Common myeloid progenitor, CD34-positive (primary cell): ENCODE measurements around the gene IFIT2.

Source experiments
- CTCF ChIA-PET: fragments of 350-600 bp; sonication (Branson Sonifier 250); formaldehyde crosslinking; loops from one replicate; lab custom pipeline; 2021; ENCODE audit warnings: antibody characterized with exemption; lab: Charles Lee
- POLR2A ChIA-PET: fragments of 350-600 bp; sonication (Branson Sonifier 250); formaldehyde crosslinking; loops from one replicate; lab custom pipeline; 2021; ENCODE audit warnings: antibody characterized with exemption; lab: Charles Lee
- DNase-seq, 3 donors: peaks; one replicate each; pipeline versions ENCODE4 v3.0.0 to v3.0.0-alpha.2; 2013
- H3K27ac ChIP-seq, 2 experiments: 1 replicate in 1 of 2; 2 replicates in 1 of 2; pipeline ENCODE4 v1.7.0; 2013; ENCODE audit warnings: inconsistent platforms in 2 of 2, low read length in 2 of 2, mild to moderate bottlenecking in 2 of 2, low read depth in 1 of 2, moderate library complexity in 1 of 2; ENCODE audit not compliant: severe bottlenecking in 2 of 2, insufficient read depth in 1 of 2, poor library complexity in 1 of 2
- H3K27me3 ChIP-seq, 5 experiments: replicated peaks in 2 of 5; 1 replicate in 3 of 5; 2 replicates in 2 of 5; pipeline versions ENCODE4 v1.6.1 to v1.7.0; 2013; ENCODE audit warnings: low read length in 4 of 5, mild to moderate bottlenecking in 2 of 5, moderate library complexity in 2 of 5, inconsistent platforms in 1 of 5; ENCODE audit not compliant: insufficient read depth in 5 of 5, control insufficient read depth in 4 of 5
- H3K36me3 ChIP-seq, 4 experiments: 1 replicate in 2 of 4; 2 replicates in 2 of 4; pipeline versions ENCODE4 v1.6.1 to v1.7.0; 2013; ENCODE audit warnings: low read length in 3 of 4, control low read depth in 1 of 4, mild to moderate bottlenecking in 1 of 4; ENCODE audit not compliant: control insufficient read depth in 4 of 4, insufficient read depth in 4 of 4
- H3K4me1 ChIP-seq, 4 experiments: 1 replicate in 3 of 4; 2 replicates in 1 of 4; pipeline versions ENCODE4 v1.6.1 to v1.7.1; 2013; ENCODE audit warnings: low read length in 3 of 4, mild to moderate bottlenecking in 3 of 4, control low read depth in 1 of 4, inconsistent platforms in 1 of 4, moderate library complexity in 1 of 4; ENCODE audit not compliant: control insufficient read depth in 4 of 4, insufficient read depth in 4 of 4; ENCODE audit errors: control extremely low read depth in 1 of 4
- H3K4me3 ChIP-seq, 7 experiments: 1 replicate in 4 of 7; 2 replicates in 3 of 7; pipeline versions ENCODE4 v1.5.1 to v1.7.0; 2013; ENCODE audit warnings: mild to moderate bottlenecking in 7 of 7, low read length in 6 of 7, moderate library complexity in 6 of 7, inconsistent platforms in 2 of 7, low read depth in 2 of 7, control low read depth in 1 of 7; ENCODE audit not compliant: insufficient read depth in 4 of 7, control insufficient read depth in 1 of 7; ENCODE audit errors: extremely low read depth in 1 of 7
- H3K9me3 ChIP-seq, 5 experiments: 1 replicate in 4 of 5; 2 replicates in 1 of 5; pipeline versions ENCODE4 v1.6.1 to v1.7.1; 2013; ENCODE audit warnings: low read length in 4 of 5, mild to moderate bottlenecking in 2 of 5, inconsistent platforms in 1 of 5, low read depth in 1 of 5, moderate library complexity in 1 of 5; ENCODE audit not compliant: control insufficient read depth in 4 of 5, insufficient read depth in 2 of 5; ENCODE audit errors: control extremely low read depth in 1 of 5
- WGBS: methylation state at CpG from one replicate; pipeline ENCODE4 v1.1.5; 2013; ENCODE audit not compliant: insufficient coverage; 5-methylcytosine and 5-hydroxymethylcytosine counted together

The IFIT2 gene

DNA sequence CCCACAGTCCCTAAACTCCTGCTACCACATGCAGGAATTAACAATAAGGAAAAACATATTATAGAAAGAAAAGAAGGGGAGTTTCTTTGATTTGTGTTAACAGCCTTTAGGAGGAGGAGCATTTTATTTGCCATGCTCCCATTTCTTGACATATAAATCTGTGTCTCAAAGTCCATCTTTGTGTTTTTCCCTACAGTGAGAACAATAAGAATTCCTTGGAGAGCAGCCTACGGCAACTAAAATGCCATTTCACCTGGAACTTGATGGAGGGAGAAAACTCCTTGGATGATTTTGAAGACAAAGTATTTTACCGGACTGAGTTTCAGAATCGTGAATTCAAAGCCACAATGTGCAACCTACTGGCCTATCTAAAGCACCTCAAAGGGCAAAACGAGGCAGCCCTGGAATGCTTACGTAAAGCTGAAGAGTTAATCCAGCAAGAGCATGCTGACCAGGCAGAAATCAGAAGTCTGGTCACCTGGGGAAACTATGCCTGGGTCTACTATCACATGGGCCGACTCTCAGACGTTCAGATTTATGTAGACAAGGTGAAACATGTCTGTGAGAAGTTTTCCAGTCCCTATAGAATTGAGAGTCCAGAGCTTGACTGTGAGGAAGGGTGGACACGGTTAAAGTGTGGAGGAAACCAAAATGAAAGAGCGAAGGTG lies 4.1 kb downstream of the IFIT2 start:
- POLR2A ChIA-PET = no interaction called here
- Histone ChIP-seq H3K9me3 (no peaks in the 10 kb centered on the region), H3K27ac (no peak overlapping the region), H3K4me1 (peaks cover 16 to 36% (median 25%) of the 10 kb centered on the region in 4 experiments), H3K27me3 (no peaks in the 10 kb centered on the region), H3K36me3 (peaks cover 9 to 32% (median 14%) of the 10 kb centered on the region in 4 experiments), H3K4me3 (no peak overlapping the region)
- DNase-seq = no peak
- CTCF ChIA-PET = interaction anchor here (0.9 to 2.1 kb wide), 5 partner anchors 9 to 64 kb away, joined by 3 to 7 read pairs (median 4); no protein-coding TSS in a partner anchor
- 98% methylated on average over 8 of the region's 9 CpGs for WGBS

DNA sequence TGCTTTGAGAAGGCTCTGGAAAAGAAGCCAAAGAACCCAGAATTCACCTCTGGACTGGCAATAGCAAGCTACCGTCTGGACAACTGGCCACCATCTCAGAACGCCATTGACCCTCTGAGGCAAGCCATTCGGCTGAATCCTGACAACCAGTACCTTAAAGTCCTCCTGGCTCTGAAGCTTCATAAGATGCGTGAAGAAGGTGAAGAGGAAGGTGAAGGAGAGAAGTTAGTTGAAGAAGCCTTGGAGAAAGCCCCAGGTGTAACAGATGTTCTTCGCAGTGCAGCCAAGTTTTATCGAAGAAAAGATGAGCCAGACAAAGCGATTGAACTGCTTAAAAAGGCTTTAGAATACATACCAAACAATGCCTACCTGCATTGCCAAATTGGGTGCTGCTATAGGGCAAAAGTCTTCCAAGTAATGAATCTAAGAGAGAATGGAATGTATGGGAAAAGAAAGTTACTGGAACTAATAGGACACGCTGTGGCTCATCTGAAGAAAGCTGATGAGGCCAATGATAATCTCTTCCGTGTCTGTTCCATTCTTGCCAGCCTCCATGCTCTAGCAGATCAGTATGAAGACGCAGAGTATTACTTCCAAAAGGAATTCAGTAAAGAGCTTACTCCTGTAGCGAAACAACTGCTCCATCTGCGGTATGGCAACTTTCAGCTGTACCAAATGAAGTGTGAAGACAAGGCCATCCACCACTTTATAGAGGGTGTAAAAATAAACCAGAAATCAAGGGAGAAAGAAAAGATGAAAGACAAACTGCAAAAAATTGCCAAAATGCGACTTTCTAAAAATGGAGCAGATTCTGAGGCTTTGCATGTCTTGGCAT lies 4.8 kb downstream of the IFIT2 start:
- Histone ChIP-seq H3K36me3 (peaks cover 9 to 32% (median 14%) of the 10 kb centered on the region in 4 experiments), H3K4me3 (no peak overlapping the region), H3K9me3 (no peaks in the 10 kb centered on the region), H3K27me3 (no peaks in the 10 kb centered on the region), H3K4me1 (peaks cover 13 to 31% (median 20%) of the 10 kb centered on the region in 4 experiments), H3K27ac (no peak overlapping the region)
- 98% methylated on average over 5 of the region's 13 CpGs for WGBS
- ChIA-PET POLR2A (no interaction called here), CTCF (interaction anchor here (1.1 to 2.1 kb wide), 3 partner anchors 8 to 63 kb away, joined by 4 to 7 read pairs (median 5); no protein-coding TSS in a partner anchor)
- no peak for DNase-seq

- H3K9me3 ChIP-seq = no peaks in the 10 kb centered on the region
- H3K4me1 ChIP-seq = peaks cover 11 to 28% (median 16%) of the 10 kb centered on the region in 4 experiments
- CTCF ChIA-PET = interaction anchor here (2.1 kb wide), 1 partner anchor 61 kb away, joined by 5 read pairs; no protein-coding TSS in a partner anchor
- no peak for DNase-seq
- H3K36me3 ChIP-seq = peaks cover 9 to 32% (median 14%) of the 10 kb centered on the region in 4 experiments
- H3K4me3 ChIP-seq = no peak overlapping the region
- POLR2A ChIA-PET = no interaction called here
- no peaks in the 10 kb centered on the region for H3K27me3 ChIP-seq
- no peak overlapping the region for H3K27ac ChIP-seq
Measured at GRCh38 chr10:89307269-89307577, 5.4 kb downstream of the IFIT2 start.

GRCh38 chr10:89308266-89308665 lies 6.4 kb downstream of the IFIT2 start:
- H3K4me1 ChIP-seq = peaks cover 3 to 18% (median 6%) of the 10 kb centered on the region in 4 experiments
- no peaks in the 10 kb centered on the region for H3K27me3 ChIP-seq
- H3K4me3 ChIP-seq = no peak overlapping the region
- no peaks in the 10 kb centered on the region for H3K9me3 ChIP-seq
- H3K27ac ChIP-seq = no peak overlapping the region
- peaks cover 9 to 32% (median 14%) of the 10 kb centered on the region in 4 experiments for H3K36me3 ChIP-seq
- POLR2A ChIA-PET = no interaction called here
- CTCF ChIA-PET = interaction anchor here (2.1 kb wide), 1 partner anchor 60 kb away, joined by 5 read pairs; no protein-coding TSS in a partner anchor
- 100% methylated on average over 5 of the region's 6 CpGs for WGBS
- DNase-seq = no peak

- Histone ChIP-seq H3K9me3 (no peaks in the 10 kb centered on the region), H3K27me3 (no peaks in the 10 kb centered on the region), H3K36me3 (peaks cover 9 to 32% (median 14%) of the 10 kb centered on the region in 4 experiments), H3K4me3 (no peak overlapping the region), H3K4me1 (peaks cover 0 to 13% (median 1%) of the 10 kb centered on the region in 4 experiments), H3K27ac (no peak overlapping the region)
- ChIA-PET CTCF (interaction anchor here (0.6 kb wide), 1 partner anchor 219 kb away, joined by 3 read pairs; no protein-coding TSS in a partner anchor), POLR2A (no interaction called here)
- 94% methylated on average over 3 of the region's 4 CpGs for WGBS
- no peak for DNase-seq
Measured at GRCh38 chr10:89308736-89309135, 6.9 kb downstream of the IFIT2 start.

- Histone ChIP-seq H3K4me1 (peaks cover 0 to 7% (median 0%) of the 10 kb centered on the region in 4 experiments), H3K27me3 (no peaks in the 10 kb centered on the region), H3K27ac (no peak overlapping the region), H3K4me3 (no peak overlapping the region), H3K9me3 (no peaks in the 10 kb centered on the region), H3K36me3 (peaks cover 9 to 32% (median 14%) of the 10 kb centered on the region in 4 experiments)
- WGBS = 98% methylated on average over 7 of the region's 7 CpGs
- no peak for DNase-seq
- ChIA-PET CTCF (interaction anchor here (0.6 kb wide), 1 partner anchor 218 kb away, joined by 3 read pairs; no protein-coding TSS in a partner anchor), POLR2A (no interaction called here)
Measured at GRCh38 chr10:89309156-89310055, 7.6 kb downstream of the IFIT2 start.
